HCT116 (cell line): Measurements from ENCODE around the gene RPTOR. TPM values are rescaled to one million over a fixed set of nuclear protein-coding genes. Genes with fewer than 3 reads are reported as not detected.
A peak's percentile ranks its signal among the peaks of the same experiment; 100 is the strongest.

Experiments
- ATAC-seq: fragments of 200-7000 bp; cut with Tn5 transposase; 2 replicates; pipeline ENCODE4 v1.9.1; 2020; ENCODE audit warnings: mild to moderate bottlenecking, moderate library complexity
- BruUV-seq: library from RNA; stranded (reverse); fragments of 400-500 nt; replicated peaks from 2 replicates; lab custom pipeline; 2021; lab: Mats Ljungman, UMichigan
- CTCF ChIA-PET: fragments of 300-600 bp; sonication (Branson Sonifier 250); formaldehyde crosslinking; loops from one replicate; lab custom pipeline; 2021; ENCODE audit warnings: antibody characterized with exemption; lab: Charles Lee
- POLR2A ChIA-PET: fragments of 300-600, 350-600 bp; sonication (Branson Sonifier 250); formaldehyde crosslinking; loops from one replicate; lab custom pipeline; 2021; ENCODE audit warnings: antibody characterized with exemption; lab: Charles Lee
- RAD21 ChIA-PET, 2 experiments: fragments of 300-600 bp; sonication (Branson Sonifier 250); formaldehyde crosslinking; loops; one replicate each; lab custom pipeline; 2023; ENCODE audit warnings: low total read pairs in 2 of 2; ENCODE audit not compliant: uncharacterized antibody in 2 of 2, unreplicated experiment in 2 of 2, low non-redundant PET in 1 of 2; lab: Charles Lee
- DNase-seq: peaks from one replicate; pipeline ENCODE4 v3.0.0-alpha.2; 2010; ENCODE audit warnings: low read depth, low spot score
- H2AFZ ChIP-seq: fragments of 200-600 bp; shearing (Covaris generic), sonication (generic); 2 replicates; pipeline ENCODE4 v1.6.1; 2017; ENCODE audit warnings: low read depth, mixed run types, mixed read lengths, antibody characterized with exemption, low read length; ENCODE audit not compliant: poor library complexity, severe bottlenecking
- H3K27ac ChIP-seq: 2 replicates; pipeline ENCODE4 v1.5.1; 2012; ENCODE audit warnings: low read depth, low read length
- H3K27me3 ChIP-seq: fragments of 200-600 bp; sonication (generic); 2 replicates; pipeline ENCODE4 v1.6.1; 2016; ENCODE audit warnings: mixed run types, low read length, mixed read lengths; ENCODE audit not compliant: insufficient read depth
- H3K36me3 ChIP-seq, 2 experiments: fragments of 200-500 bp in 1 of 2; fragments of 200-600 bp in 1 of 2; sonication (Bioruptor generic) in 1 of 2; sonication (generic) in 1 of 2; 2 replicates each; pipeline versions ENCODE4 v1.5.1 to v1.6.1; 2014 to 2016; ENCODE audit warnings: low read length in 2 of 2, inconsistent platforms in 1 of 2, mixed read lengths in 1 of 2, mixed run types in 1 of 2; ENCODE audit not compliant: insufficient read depth in 2 of 2, control insufficient read depth in 1 of 2
- H3K4me1 ChIP-seq, 2 experiments: fragments of 200-600 bp in 1 of 2; sonication (generic) in 1 of 2; 2 replicates each; pipeline versions ENCODE4 v1.5.1 to v1.6.1; 2012 to 2017; ENCODE audit warnings: low read length in 2 of 2, inconsistent platforms in 1 of 2, mild to moderate bottlenecking in 1 of 2, mixed read lengths in 1 of 2, mixed run types in 1 of 2, moderate library complexity in 1 of 2; ENCODE audit not compliant: insufficient read depth in 2 of 2, control insufficient read depth in 1 of 2
- H3K4me2 ChIP-seq: fragments of 200-600 bp; sonication (generic); 2 replicates; pipeline ENCODE4 v1.6.1; 2017; ENCODE audit warnings: mixed run types, low read length, mixed read lengths
- H3K4me3 ChIP-seq, 2 experiments: fragments of 200-600 bp in 1 of 2; sonication (generic) in 1 of 2; replicated peaks in 1 of 2; 2 replicates each; pipeline ENCODE4 v1.5.1; 2011 to 2016; ENCODE audit warnings: low read length in 2 of 2, control low read depth in 1 of 2, low read depth in 1 of 2, mild to moderate bottlenecking in 1 of 2, mixed read lengths in 1 of 2, mixed run types in 1 of 2
- H3K79me2 ChIP-seq: fragments of 200-600 bp; sonication (generic); 2 replicates; pipeline ENCODE4 v1.6.1; 2017; ENCODE audit warnings: mild to moderate bottlenecking, mixed run types, low read length, moderate library complexity, mixed read lengths; ENCODE audit not compliant: insufficient read depth
- H3K9ac ChIP-seq: fragments of 200-600 bp; sonication (generic); 2 replicates; pipeline ENCODE4 v1.6.1; 2016; ENCODE audit warnings: low read length, mixed read lengths
- H3K9me2 ChIP-seq: fragments of 200-600 bp; sonication (generic), shearing (Covaris generic); 2 replicates; pipeline ENCODE4 v1.6.1; 2017; ENCODE audit warnings: mixed run types, mild to moderate bottlenecking, moderate library complexity; ENCODE audit not compliant: insufficient read depth
- H3K9me3 ChIP-seq, 2 experiments: fragments of 200-500 bp in 1 of 2; fragments of 200-600 bp in 1 of 2; sonication (Bioruptor generic) in 1 of 2; sonication (generic) in 1 of 2; 2 replicates each; pipeline ENCODE4 v1.6.1; 2014 to 2017; ENCODE audit warnings: low read length in 2 of 2, mixed read lengths in 2 of 2, inconsistent platforms in 1 of 2, low read depth in 1 of 2, mild to moderate bottlenecking in 1 of 2, mixed run types in 1 of 2, moderate library complexity in 1 of 2; ENCODE audit not compliant: control insufficient read depth in 1 of 2, insufficient read depth in 1 of 2
- H4K20me1 ChIP-seq: fragments of 200-600 bp; sonication (generic), shearing (Covaris generic); 2 replicates; pipeline ENCODE4 v1.6.1; 2017; ENCODE audit warnings: mixed run types, mild to moderate bottlenecking, moderate library complexity; ENCODE audit not compliant: insufficient read depth
- ATF3 ChIP-seq: IDR thresholded peaks from 2 replicates; pipeline ENCODE4 v1.6.1; 2012
- CBX3 ChIP-seq: IDR thresholded peaks from 2 replicates; pipeline ENCODE4 v1.6.1; 2012; ENCODE audit warnings: low read depth
- CEBPB ChIP-seq: IDR thresholded peaks from 2 replicates; pipeline ENCODE4 v1.6.1; 2012; ENCODE audit warnings: low read depth
- CTCF ChIP-seq, 3 experiments: fragments of 200-600 bp in 1 of 3; sonication (generic) in 1 of 3; IDR thresholded peaks in 2 of 3; conservative IDR thresholded peaks in 1 of 3; 2 replicates each; pipeline ENCODE4 v1.5.1; 2012 to 2017; ENCODE audit warnings: low read depth in 2 of 3, low read length in 2 of 3, antibody characterized with exemption in 1 of 3, borderline replicate concordance in 1 of 3, control low read depth in 1 of 3, mild to moderate bottlenecking in 1 of 3, mixed read lengths in 1 of 3, mixed run types in 1 of 3, moderate library complexity in 1 of 3; ENCODE audit not compliant: insufficient read depth in 1 of 3
- EGR1 ChIP-seq: IDR thresholded peaks from 2 replicates; pipeline ENCODE4 v1.6.1; 2012; ENCODE audit warnings: low read depth
- ELF1 ChIP-seq: IDR thresholded peaks from 2 replicates; pipeline ENCODE4 v1.6.1; 2012; ENCODE audit warnings: low read depth, borderline replicate concordance
- EZH2 ChIP-seq: fragments of 200-600 bp; sonication (generic); IDR thresholded peaks from 2 replicates; pipeline ENCODE4 v1.6.1; 2017; ENCODE audit warnings: antibody characterized with exemption, mixed run types
- EZH2phosphoT487 ChIP-seq: fragments of 200-600 bp; IDR thresholded peaks from 2 replicates; pipeline ENCODE4 v1.6.1; 2018; ENCODE audit warnings: antibody characterized with exemption, borderline replicate concordance
- FOSL1 ChIP-seq: IDR thresholded peaks from 2 replicates; pipeline ENCODE4 v1.6.1; 2012; ENCODE audit warnings: low read depth
- JUND ChIP-seq: IDR thresholded peaks from 2 replicates; pipeline ENCODE4 v1.6.1; 2012
- POLR2A ChIP-seq: IDR thresholded peaks from 2 replicates; pipeline ENCODE4 v1.7.0; 2011; ENCODE audit warnings: borderline replicate concordance; ENCODE audit not compliant: insufficient read depth, insufficient read length; ENCODE audit errors: extremely low read depth
- POLR2AphosphoS5 ChIP-seq: IDR thresholded peaks from 2 replicates; pipeline ENCODE4 v1.6.1; 2011; ENCODE audit warnings: mild to moderate bottlenecking, low read depth, low read length, moderate library complexity
- RAD21 ChIP-seq: IDR thresholded peaks from 2 replicates; pipeline ENCODE4 v1.6.1; 2012; ENCODE audit warnings: low read depth, mild to moderate bottlenecking
- SIN3A ChIP-seq: IDR thresholded peaks from 2 replicates; pipeline ENCODE4 v1.6.1; 2012; ENCODE audit warnings: low read depth
- SP1 ChIP-seq: IDR thresholded peaks from 2 replicates; pipeline ENCODE4 v1.6.1; 2012; ENCODE audit warnings: low read depth
- SRF ChIP-seq: IDR thresholded peaks from 2 replicates; pipeline ENCODE4 v1.6.1; 2012; ENCODE audit warnings: low read depth
- YY1 ChIP-seq: IDR thresholded peaks from 2 replicates; pipeline ENCODE4 v1.6.1; 2011; ENCODE audit warnings: low read length, low read depth, moderate library complexity, mild to moderate bottlenecking; ENCODE audit not compliant: insufficient replicate concordance; ENCODE audit errors: extremely low read depth
- ZNF274 ChIP-seq: fragments of 200-500 bp; sonication (Bioruptor generic); IDR thresholded peaks from 2 replicates; pipeline ENCODE4 v1.6.1; 2014; ENCODE audit warnings: mild to moderate bottlenecking, low read depth, low read length, inconsistent platforms
- intact Hi-C: fragments of 100-400 bp; cut with micrococcal nuclease; formaldehyde crosslinking; loops from 2 replicates; pipeline ENCODE4 v1.10.0; 2022
- total RNA-seq: library from RNA; stranded (reverse); gene quantifications from one replicate; pipeline ENCODE4 v1.2.1, GENCODE V29; 2021; ENCODE audit not compliant: unreplicated experiment

The RPTOR gene
- total RNA-seq, 1 experiment from 2014 or later: 69.5 TPM

- CTCF ChIA-PET: no interaction called here
- BruUV-seq: no TSS peak
Measured at GRCh38 chr17:80775863-80776262, 231.2 kb downstream of the RPTOR start.

GRCh38 chr17:80777274-80777673, 232.6 kb downstream of the RPTOR start:
- no TSS peak for BruUV-seq
- Histone ChIP-seq H3K27me3 (no peaks in the 10 kb centered on the region), H3K9ac (no peak overlapping the region), H3K9me3 (no peaks in the 10 kb centered on the region), H3K79me2 (no peaks in the 10 kb centered on the region; the same call in 1 of the 2 replicates), H3K9me2 (no peaks in the 10 kb centered on the region), H4K20me1 (no peaks in the 10 kb centered on the region)
- TF ChIP-seq EZH2phosphoT487 (no peak), YY1 (no peak), FOSL1 (no peak), POLR2AphosphoS5 (no peak), ATF3 (no peak), JUND (no peak), ELF1 (no peak), ZNF274 (no peak), SRF (no peak), SP1 (no peak), CBX3 (no peak), CEBPB (no peak), RAD21 (no peak), CTCF (IDR thresholded peaks at IDR 0.05 in 2 of 3, conservative IDR thresholded peaks at IDR 0.05 in 1 of 3; ENCODE audit: borderline replicate concordance in 1 of 3, insufficient read depth in 1 of 3, low read depth in 2 of 3, low read length in 2 of 3) (no peak), EZH2 (no peak), EGR1 (no peak)
- TF ChIP-seq, all 23 proteins: peak for 0
- Histone ChIP-seq H3K27ac (no peak overlapping the region), H2AFZ (no peak overlapping the region), H3K4me1 (peaks cover 16 to 40% of the 10 kb centered on the region in 2 experiments), H3K36me3 (no peaks in the 10 kb centered on the region), H3K4me2 (no peak overlapping the region), H3K4me3 (no peak overlapping the region)
- ChIA-PET POLR2A (no interaction called here), RAD21 (no interaction called here), CTCF (no interaction called here)
- intact Hi-C loops: no loop called here
- DNase-seq (no peak), ATAC-seq (no peak)

More at GRCh38 chr17:80775863-80776262, 231.2 kb downstream of the RPTOR start:
- ChIA-PET RAD21 (no interaction called here), POLR2A (no interaction called here)
- Histone ChIP-seq H2AFZ (no peak overlapping the region), H3K4me3 (no peak overlapping the region), H3K9me2 (no peaks in the 10 kb centered on the region), H4K20me1 (no peaks in the 10 kb centered on the region), H3K9me3 (no peaks in the 10 kb centered on the region), H3K4me1 (peaks cover 16 to 36% of the 10 kb centered on the region in 2 experiments), H3K27ac (no peak overlapping the region), H3K4me2 (peak overlapping the region; percentile 31), H3K9ac (no peak overlapping the region), H3K27me3 (no peaks in the 10 kb centered on the region), H3K36me3 (no peaks in the 10 kb centered on the region), H3K79me2 (no peaks in the 10 kb centered on the region)
- ATAC-seq: peak; percentile 5; the same call in 1 of the 2 replicates
- DNase-seq: no peak
- intact Hi-C loops: no loop called here
- TF ChIP-seq SIN3A (no peak), ZNF274 (no peak), SP1 (no peak), POLR2A (no peak)
